ENCODE results near the gene PTPN1. TPM values are rescaled to one million over a fixed set of nuclear protein-coding genes. Genes with fewer than 3 reads are reported as not detected.

The PTPN1 gene
- total and polyA plus RNA-seq, 2 donors (not counting 3 experiments of a cell fraction or from before 2014, with no cell fraction given): 41.1 to 64.3 TPM

DNA sequence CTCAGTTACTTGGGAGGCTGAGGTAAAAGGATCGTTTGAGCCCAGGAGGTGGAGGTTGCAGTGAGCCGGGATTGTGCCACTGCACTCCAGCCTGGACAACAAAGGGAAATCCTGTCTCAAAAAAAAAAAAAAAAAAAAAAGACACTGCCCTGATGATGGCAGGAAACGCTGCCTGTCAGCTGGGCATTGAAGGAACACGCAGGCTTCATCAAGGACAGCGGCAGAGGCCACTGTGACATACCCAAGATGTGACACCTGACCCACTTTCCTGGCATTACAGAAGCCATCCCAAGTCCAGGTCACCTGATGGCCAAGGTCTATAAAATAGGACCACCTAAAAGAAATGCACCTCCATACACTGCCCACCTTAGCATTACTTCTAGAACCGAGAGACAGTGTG, 105.2 kb downstream of the PTPN1 start:
- intact Hi-C loops (cut with micrococcal nuclease) (no loop called here), dilution Hi-C loops (cut with MboI; ENCODE audit: extremely low pct_ligation_motif_present, low sequenced_read_pairs) (no loop called here)
- Histone ChIP-seq H3K4me2 (ENCODE audit: insufficient read depth, low read length) (no peak overlapping the region), H3K27ac (ENCODE audit: insufficient read depth, low read depth, low read length) (no peak overlapping the region), H3K4me1 (ENCODE audit: control insufficient read depth, extremely low read depth, insufficient read depth, low read length) (no peaks in the 10 kb centered on the region), H3K36me3 (ENCODE audit: control insufficient read depth in 2 of 2, extremely low read depth in 1 of 2, insufficient read depth in 2 of 2, low read length in 2 of 2) (no peaks in the 10 kb centered on the region), H4K20me1 (replicated peaks; ENCODE audit: control insufficient read depth, extremely low read depth, insufficient read depth, low read length) (no peaks in the 10 kb centered on the region), H3K9ac (replicated peaks; ENCODE audit: extremely low read depth, insufficient read depth, low read length) (no peak overlapping the region), H2AFZ (ENCODE audit: low read depth, low read length) (no peak overlapping the region), H3K9me3 (replicated peaks; ENCODE audit: control insufficient read depth, insufficient read depth, low read length) (no peaks in the 10 kb centered on the region), H3K4me3 (replicated peaks in 1 of 3; ENCODE audit: insufficient read depth in 1 of 3, low read depth in 1 of 3, low read length in 3 of 3) (no peak overlapping the region), H3K9me1 (replicated peaks; ENCODE audit: control insufficient read depth, extremely low read depth, insufficient read depth, low read length) (no peaks in the 10 kb centered on the region), H3K79me2 (ENCODE audit: control insufficient read depth, insufficient read depth, low read length) (no peaks in the 10 kb centered on the region), H3K27me3 (ENCODE audit: control insufficient read depth in 2 of 2, insufficient read depth in 2 of 2, low read length in 2 of 2) (no peaks in the 10 kb centered on the region)
- TF ChIP-seq, protein P1, sequence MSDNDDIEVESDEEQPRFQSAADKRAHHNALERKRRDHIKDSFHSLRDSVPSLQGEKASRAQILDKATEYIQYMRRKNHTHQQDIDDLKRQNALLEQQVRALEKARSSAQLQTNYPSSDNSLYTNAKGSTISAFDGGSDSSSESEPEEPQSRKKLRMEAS (IDR thresholded peaks at IDR 0.05; ENCODE audit: insufficient read depth, insufficient read length): no peak
- TF ChIP-seq POLR2AphosphoS5 (IDR thresholded peaks at IDR 0.05; ENCODE audit: insufficient read depth, low read depth, low read length) (no peak), MYC (IDR thresholded peaks at IDR 0.05; ENCODE audit: low read depth, low read length) (no peak), GATA2 (IDR thresholded peaks at IDR 0.05; ENCODE audit: insufficient read depth, insufficient read length, low read depth, low read length) (no peak), POLR2A (IDR thresholded peaks at IDR 0.05; ENCODE audit: low read depth, low read length) (no peak), FOS (IDR thresholded peaks at IDR 0.05; ENCODE audit: borderline replicate concordance, insufficient read depth, low read length) (no peak), EZH2 (IDR thresholded peaks at IDR 0.05; ENCODE audit: borderline replicate concordance, low read depth, low read length, severe bottlenecking) (no peak)
- CTCF ChIA-PET: interaction anchor here (0.6 kb wide), 1 partner anchor 396 kb away, joined by 3 read pairs; no protein-coding TSS in a partner anchor
- DNase-seq (ENCODE audit: low read depth, low spot score) (no peak), FAIRE-seq (no peak)
- POLR2A ChIA-PET: no interaction called here
- no TSS peak for BruUV-seq (replicated peaks)

DNA sequence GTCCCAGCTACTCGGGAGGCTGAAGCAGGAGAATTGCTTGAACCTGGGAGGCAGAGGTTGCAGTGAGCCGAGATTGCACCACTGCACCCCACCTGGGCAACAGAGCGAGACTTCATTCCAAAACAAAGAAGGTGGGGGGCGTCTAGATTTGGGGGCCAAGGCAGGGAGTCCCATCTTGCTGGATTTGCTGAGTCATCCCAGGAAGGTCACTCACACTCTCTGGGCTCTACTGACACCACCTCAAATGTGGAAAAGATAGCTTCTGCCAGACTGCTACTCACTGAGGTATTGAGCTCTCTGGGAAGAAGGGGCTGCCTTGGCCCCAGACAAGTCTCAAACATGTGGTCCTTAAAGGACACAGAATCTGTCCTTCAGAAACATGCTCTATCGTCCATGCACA, 106.8 kb downstream of the PTPN1 start:
- H3K9me3 ChIP-seq (replicated peaks; ENCODE audit: control insufficient read depth, insufficient read depth, low read length): no peaks in the 10 kb centered on the region
- H3K36me3 ChIP-seq (ENCODE audit: control insufficient read depth in 2 of 2, extremely low read depth in 1 of 2, insufficient read depth in 2 of 2, low read length in 2 of 2): no peaks in the 10 kb centered on the region
- dilution Hi-C loops (cut with MboI; ENCODE audit: extremely low pct_ligation_motif_present, low sequenced_read_pairs): no loop called here
- FAIRE-seq: no peak
- no peak for TF ChIP-seq POLR2A (IDR thresholded peaks at IDR 0.05; ENCODE audit: low read depth, low read length)
- TF ChIP-seq, protein P1 (IDR thresholded peaks at IDR 0.05; ENCODE audit: insufficient read depth, insufficient read length): no peak
- intact Hi-C loops (cut with micrococcal nuclease): no loop called here
- no peaks in the 10 kb centered on the region for H3K9me1 ChIP-seq (replicated peaks; ENCODE audit: control insufficient read depth, extremely low read depth, insufficient read depth, low read length)
- H3K9ac ChIP-seq (replicated peaks; ENCODE audit: extremely low read depth, insufficient read depth, low read length): no peak overlapping the region
- ChIA-PET POLR2A (no interaction called here), CTCF (interaction anchor here (0.7 kb wide), 1 partner anchor 19 kb away, joined by 3 read pairs; no protein-coding TSS in a partner anchor)
- no peak overlapping the region for H3K27ac ChIP-seq (ENCODE audit: insufficient read depth, low read depth, low read length)
- no peaks in the 10 kb centered on the region for H4K20me1 ChIP-seq (replicated peaks; ENCODE audit: control insufficient read depth, extremely low read depth, insufficient read depth, low read length)
- H2AFZ ChIP-seq (ENCODE audit: low read depth, low read length): no peak overlapping the region
- H3K79me2 ChIP-seq (ENCODE audit: control insufficient read depth, insufficient read depth, low read length): no peaks in the 10 kb centered on the region
- no peak overlapping the region for H3K4me2 ChIP-seq (ENCODE audit: insufficient read depth, low read length)
- H3K4me3 ChIP-seq (replicated peaks in 1 of 3; ENCODE audit: insufficient read depth in 1 of 3, low read depth in 1 of 3, low read length in 3 of 3): no peak overlapping the region
- no peak for DNase-seq (ENCODE audit: low read depth, low spot score)
- BruUV-seq (replicated peaks): no TSS peak
- H3K4me1 ChIP-seq (ENCODE audit: control insufficient read depth, extremely low read depth, insufficient read depth, low read length): no peaks in the 10 kb centered on the region
- no peaks in the 10 kb centered on the region for H3K27me3 ChIP-seq (ENCODE audit: control insufficient read depth in 2 of 2, insufficient read depth in 2 of 2, low read length in 2 of 2)

All from endothelial cell of umbilical vein (primary cell).